ENCODE measurements around the gene CARD9.
"Not testable (repeated sequence)": the region's sequence is repeated elsewhere in the genome, so short reads cannot be mapped to it uniquely, and the experiment has no call there.

The CARD9 gene

DNA sequence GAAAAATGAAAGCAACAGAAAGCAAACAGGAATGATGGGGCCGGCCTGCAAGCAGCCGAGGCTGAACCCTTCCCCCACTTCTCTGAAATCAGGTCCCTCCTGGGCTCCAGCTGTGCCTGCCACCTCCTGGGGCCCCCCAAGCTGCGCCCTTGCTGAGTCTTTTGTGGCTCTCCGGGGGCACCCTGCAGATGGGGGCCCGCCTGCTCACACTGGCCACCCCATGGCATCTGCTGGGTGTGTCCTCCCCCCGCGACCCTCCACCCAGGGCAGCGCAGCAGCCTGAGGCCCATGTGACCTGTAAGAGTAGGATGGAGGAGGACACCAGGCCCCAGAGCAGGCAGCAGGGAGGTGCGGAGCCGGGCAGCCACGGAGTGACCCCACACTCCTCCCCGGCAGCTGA is 40.4 kb downstream of the CARD9 start:
- DNase-seq: no peak

- DNase-seq: no peak
These were observed 40.9 kb downstream of the CARD9 start for GRCh38 chr9:136332482-136332983.

- no peak for DNase-seq
These were observed 41.6 kb downstream of the CARD9 start for GRCh38 chr9:136331556-136332481.

DNA sequence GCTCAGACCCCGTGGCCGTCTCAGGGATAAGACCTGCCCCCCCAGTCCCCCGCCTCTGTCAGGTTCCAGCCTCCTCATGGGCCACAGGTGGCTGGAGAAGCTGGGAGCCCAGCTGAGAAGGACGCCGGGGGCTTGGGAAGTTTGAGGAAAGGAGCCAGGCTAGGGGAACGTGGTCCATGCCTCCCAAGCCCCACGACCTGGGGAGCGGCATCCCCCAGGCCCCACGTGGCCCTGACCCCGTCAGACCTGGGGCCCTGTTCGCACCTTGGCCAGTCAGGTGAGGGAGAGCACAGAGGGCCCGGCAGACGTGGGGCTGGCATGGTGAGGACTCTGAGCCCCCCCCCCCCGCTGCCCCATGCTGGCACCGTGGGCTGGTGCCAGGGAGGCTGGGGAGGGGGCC is 42.4 kb downstream of the CARD9 start:
- no peak for DNase-seq

DNA sequence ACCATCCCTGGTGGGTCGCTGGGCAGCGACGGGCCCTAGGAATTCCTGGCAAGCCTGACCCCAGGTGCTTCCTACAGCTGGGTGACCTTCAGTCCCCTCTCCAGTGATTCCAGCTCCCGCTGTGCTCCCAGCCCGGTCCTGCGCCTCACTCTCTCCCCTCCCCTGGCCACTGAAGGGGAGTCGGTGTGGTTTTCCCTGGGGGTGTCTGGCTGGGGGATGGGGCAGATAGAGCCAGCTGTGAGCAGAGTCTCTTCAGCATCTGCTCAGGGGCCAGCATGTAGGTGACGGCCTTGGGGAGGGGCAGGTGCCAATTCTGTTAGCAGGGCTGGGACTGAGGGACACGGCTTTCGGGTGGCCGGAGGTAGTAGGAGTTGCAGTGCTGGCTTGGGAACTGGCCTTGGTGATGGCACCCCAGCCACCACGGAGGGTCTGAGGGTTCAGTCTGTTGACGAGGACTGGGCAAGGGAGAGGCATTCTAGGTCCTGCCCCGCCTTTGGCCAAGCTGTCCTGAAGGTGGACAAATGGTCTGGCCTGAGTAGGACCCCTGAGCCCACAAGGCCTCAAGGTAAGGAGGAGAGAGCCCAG is 43.0 kb downstream of the CARD9 start:
- DNase-seq: no peak

- DNase-seq: no peak
These were observed 43.6 kb downstream of the CARD9 start for GRCh38 chr9:136329636-136330405.

GRCh38 chr9:136329211-136329627 is 44.2 kb downstream of the CARD9 start:
- DNase-seq: no peak

- no peak for DNase-seq
These were observed 44.8 kb downstream of the CARD9 start for GRCh38 chr9:136328622-136329041.

DNA sequence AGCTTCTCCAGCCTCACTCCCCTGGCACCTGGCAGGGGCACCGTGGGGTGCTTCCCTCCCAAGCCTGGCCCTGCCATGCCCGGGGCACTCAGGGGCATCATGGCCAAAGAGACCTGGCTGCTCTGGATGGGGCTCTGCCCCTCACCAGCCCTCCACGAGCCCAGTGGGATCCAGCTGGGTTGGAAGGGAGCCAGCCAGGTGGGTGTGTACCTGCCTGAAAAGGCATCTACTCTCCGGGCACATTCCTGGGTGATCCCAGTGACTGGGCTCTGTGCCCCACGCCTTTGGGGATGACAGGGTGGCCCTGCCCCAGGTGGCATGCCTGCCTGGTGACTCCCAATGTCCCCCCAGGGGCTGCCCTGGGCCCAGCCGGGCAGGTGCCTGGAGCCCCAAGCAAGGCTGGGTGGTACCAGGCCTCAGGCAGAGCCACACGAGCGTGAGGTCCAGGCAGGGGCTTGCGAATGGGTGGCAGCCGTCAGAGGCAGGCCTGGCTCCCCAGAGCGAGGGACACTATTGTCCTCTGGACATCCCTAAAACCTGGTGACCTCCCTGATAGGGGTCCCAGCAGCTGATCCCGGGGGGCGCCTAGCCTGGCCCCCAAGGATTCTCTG is 45.4 kb downstream of the CARD9 start:
- peak; percentile 49 for DNase-seq

DNA sequence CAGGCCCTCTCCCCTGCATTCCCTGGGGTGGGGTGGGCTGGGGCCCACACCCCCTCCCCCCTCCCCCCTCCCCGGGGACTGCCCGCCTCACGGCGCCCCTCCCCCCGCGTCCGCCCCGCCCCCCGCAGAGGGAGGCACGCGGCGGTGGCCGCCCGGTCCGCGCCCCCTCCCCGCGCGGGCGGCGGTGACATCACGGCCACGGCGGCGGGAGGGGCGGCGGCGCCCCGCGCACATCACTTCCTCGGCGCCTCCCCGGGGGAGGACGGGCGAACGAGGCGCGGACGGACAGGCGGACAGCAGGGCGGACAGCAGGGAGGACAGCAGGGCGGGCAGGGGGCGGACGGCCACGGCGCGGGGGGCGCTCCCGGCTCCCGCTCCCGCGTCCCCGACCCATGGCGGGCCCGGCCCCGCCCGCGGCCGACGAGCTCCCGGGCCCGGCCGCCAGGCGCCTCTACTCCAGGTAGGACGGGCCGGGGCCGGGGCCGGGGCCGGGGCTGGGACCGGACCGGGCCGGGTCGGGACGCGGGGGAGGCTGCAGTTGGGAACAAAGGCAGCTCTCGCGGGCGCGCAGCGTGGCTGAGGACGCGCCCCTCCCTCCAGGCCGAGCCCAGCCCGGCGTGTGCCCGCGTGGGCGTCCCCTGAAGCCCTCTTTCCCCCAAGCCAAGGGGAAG is 46.0 kb downstream of the CARD9 start, which contains the start of gene GPSM1:
TSS of gene GPSM1 (plus strand) at position 236 of the 671 bp plus-strand sequence. CDS start at position 393, 157 bp downstream.
- DNase-seq: peak; percentile 33

GRCh38 chr9:136326761-136327303 is 46.6 kb downstream of the CARD9 start:
- no peak for DNase-seq

DNA sequence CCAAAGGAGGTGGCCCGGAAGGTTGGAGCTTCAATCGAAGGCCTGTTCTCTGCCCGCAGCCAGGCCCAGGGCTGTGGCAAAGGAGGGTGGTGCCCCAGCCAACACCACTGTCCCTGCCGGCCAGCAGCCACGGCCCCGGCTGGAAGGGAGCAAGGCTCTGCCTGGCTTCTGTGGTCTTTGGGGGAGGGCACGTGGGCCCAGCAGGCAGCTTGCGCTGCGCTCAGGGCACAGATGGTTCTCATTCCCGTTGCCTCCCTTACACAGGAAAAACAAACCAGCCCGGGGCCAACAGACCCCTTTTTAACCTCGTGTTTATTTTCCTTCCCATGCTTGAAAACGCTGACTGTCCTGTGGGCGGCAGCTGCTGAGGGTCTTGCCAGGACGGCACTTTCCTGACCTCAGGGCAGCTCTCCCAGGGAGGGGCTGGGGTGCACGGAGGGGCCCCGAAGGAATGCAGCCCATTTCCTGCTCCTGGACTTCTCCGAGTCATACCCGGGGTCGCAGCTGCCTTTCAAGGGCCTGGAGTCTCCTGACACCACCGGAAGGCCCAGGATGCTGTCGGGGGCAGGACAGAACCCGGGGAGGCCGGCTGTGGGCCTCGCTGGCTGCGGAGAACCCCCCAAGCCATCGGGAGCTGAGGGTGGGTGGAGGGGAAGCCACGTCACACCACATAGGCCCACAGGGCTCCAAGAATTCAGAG is 47.3 kb downstream of the CARD9 start:
- no peak for DNase-seq

GRCh38 chr9:136325358-136325757 is 48.1 kb downstream of the CARD9 start:
- no peak for DNase-seq

- no peak for DNase-seq
These were observed 48.8 kb downstream of the CARD9 start for GRCh38 chr9:136324501-136325300.

DNA sequence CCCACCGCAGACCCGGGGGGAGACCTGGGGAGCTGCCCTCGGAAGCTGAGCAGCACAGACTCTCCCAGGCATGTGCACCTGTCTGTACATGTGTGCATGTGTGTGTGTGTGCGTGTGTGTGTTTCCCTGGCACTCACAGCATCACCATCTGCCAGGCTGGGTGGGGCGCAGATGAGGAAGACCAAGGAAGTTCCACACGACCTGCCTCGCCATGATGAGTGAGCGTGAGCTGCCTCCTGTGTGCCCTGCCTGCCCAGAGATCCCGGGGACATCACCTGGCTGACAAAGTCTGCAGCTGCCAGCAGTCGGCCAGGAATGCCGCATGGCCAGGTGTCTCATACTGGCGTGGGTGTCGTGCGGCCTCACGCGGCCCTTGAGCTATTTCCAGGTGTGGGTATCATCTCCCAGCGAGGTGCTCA is 50.1 kb downstream of the CARD9 start:
- DNase-seq: peak; percentile 38

DNA sequence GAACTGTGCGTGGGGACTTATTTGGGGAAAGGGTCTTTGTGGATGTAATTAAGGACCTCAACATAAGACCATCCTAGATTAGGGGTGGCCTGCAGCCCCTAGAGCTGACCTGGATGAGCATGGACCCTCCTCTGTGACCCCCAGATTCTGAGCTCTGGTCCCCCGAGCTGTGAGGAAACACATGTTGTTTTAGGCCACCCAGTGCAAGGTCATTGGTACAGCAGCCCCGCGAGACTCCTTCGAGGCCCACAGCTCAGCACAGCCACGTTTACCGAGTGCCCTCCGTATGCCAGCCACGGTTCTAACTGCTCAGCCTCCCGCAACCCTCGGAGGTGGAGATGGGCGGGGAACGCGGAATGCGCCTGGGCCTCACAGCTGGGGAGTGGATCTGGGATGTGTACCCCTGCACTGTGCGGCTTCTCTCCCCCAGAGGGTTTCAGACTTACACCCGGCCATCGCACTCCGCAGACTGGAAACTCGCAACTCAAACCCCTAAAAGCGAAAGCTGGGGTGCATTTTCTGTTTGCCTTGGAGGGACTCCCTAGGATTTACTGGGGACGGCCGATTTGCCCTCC is 50.6 kb downstream of the CARD9 start:
- DNase-seq: no peak

GRCh38 chr9:136321561-136321960 is 51.9 kb downstream of the CARD9 start:
- no peak for DNase-seq

DNA sequence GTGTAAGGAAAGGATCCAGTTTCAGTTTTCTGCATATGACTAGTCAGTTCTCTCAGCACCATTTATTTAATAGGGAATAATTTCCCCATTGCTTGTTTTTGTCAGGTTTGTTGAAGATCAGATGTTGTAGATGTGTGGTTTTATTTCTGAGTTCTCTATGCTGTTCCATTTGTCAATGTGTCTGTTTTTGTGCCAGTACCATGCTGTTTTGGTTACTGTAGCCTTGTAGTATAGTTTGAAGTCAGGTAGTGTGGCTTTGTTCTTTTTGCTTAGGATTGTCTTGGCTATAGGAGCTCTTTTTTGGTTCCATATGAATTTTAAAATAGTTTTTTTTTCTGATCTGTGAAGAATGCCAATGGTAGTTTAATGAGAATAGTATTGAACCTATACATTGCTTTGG is 52.5 kb downstream of the CARD9 start:
- not testable (repeated sequence) for DNase-seq

GRCh38 chr9:136319955-136320354 is 53.5 kb downstream of the CARD9 start:
- DNase-seq: not testable (repeated sequence)

DNA sequence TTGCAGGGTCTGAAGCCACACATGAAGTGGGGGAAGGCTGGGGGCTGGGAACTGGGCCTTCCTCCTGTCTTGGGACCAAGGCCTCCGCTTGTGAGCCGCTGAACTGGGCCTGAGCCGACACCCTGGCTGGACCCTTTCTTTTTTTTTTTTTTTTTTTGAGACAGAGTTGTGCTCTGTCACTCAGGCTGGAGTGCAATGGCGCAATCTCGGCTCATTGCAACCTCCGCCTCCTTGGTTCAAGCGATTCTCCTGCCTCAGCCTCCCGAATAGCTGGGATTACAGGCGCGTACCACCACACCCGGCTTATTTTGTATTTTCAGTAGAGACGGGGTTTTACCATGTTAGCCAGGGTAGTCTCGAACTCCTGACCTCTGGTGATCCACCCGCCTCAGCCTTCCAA is 54.2 kb downstream of the CARD9 start:
- DNase-seq: not testable (repeated sequence)
